OCI-LY3 (cell line): ENCODE results near the gene PTPRD.

Source experiments
- H2AFZ ChIP-seq: fragments of 200-600, 300-600 bp; shearing (Covaris generic); 2 replicates; pipeline ENCODE4 v1.6.0; 2014; ENCODE audit warnings: antibody characterized with exemption, low read depth, low read length
- H3K27ac ChIP-seq: fragments of 200-600, 300-600 bp; sonication (generic); 2 replicates; pipeline ENCODE4 v1.5.1; 2014; ENCODE audit warnings: mild to moderate bottlenecking, low read length, moderate library complexity, mixed read lengths
- H3K27me3 ChIP-seq: fragments of 200-600, 300-600 bp; sonication (generic); 2 replicates; pipeline ENCODE4 v1.6.1; 2014; ENCODE audit warnings: low read depth, low read length, mixed read lengths
- H3K36me3 ChIP-seq: fragments of 200-600, 300-600 bp; sonication (generic); replicated peaks from 2 replicates; pipeline ENCODE3; 2014; ENCODE audit warnings: low read depth, low read length, mixed read lengths
- H3K4me1 ChIP-seq: fragments of 300-600, 200-600 bp; sonication (generic); 2 replicates; pipeline ENCODE4 v1.6.1; 2014; ENCODE audit warnings: low read length, mixed read lengths
- H3K4me2 ChIP-seq: fragments of 200-600, 300-600 bp; sonication (generic); 2 replicates; pipeline ENCODE4 v1.6.1; 2014; ENCODE audit warnings: low read length, mixed read lengths
- H3K4me3 ChIP-seq: fragments of 300-600, 200-600 bp; sonication (generic); 2 replicates; pipeline ENCODE4 v1.5.1; 2014; ENCODE audit warnings: antibody characterized with exemption, mild to moderate bottlenecking, low read length, moderate library complexity
- H3K79me2 ChIP-seq: fragments of 300-600, 200-600 bp; shearing (Covaris generic); 2 replicates; pipeline ENCODE4 v1.6.1; 2014; ENCODE audit warnings: mild to moderate bottlenecking, low read length, mixed read lengths
- H3K9ac ChIP-seq: fragments of 300-600, 200-600 bp; shearing (Covaris generic); 2 replicates; pipeline ENCODE4 v1.6.0; 2014; ENCODE audit warnings: mild to moderate bottlenecking, low read length, moderate library complexity
- H3K9me3 ChIP-seq: fragments of 200-600, 300-600 bp; shearing (Covaris generic); 2 replicates; pipeline ENCODE4 v1.6.1; 2014; ENCODE audit warnings: low read length, mixed read lengths; ENCODE audit not compliant: insufficient read depth
- H4K20me1 ChIP-seq: fragments of 200-600, 300-600 bp; sonication (generic); 2 replicates; pipeline ENCODE4 v1.6.1; 2016; ENCODE audit warnings: low read length, mixed read lengths; ENCODE audit not compliant: insufficient read depth
- CTCF ChIP-seq: fragments of 200-600, 300-600 bp; sonication (generic); IDR thresholded peaks from 2 replicates; pipeline ENCODE4 v1.5.1; 2014; ENCODE audit warnings: antibody characterized with exemption, low read length, low read depth
- EZH2phosphoT487 ChIP-seq: fragments of 200-600 bp; shearing (Covaris generic); IDR thresholded peaks from 2 replicates; pipeline ENCODE4 v1.6.1; 2018; ENCODE audit warnings: antibody characterized with exemption, mixed run types, low read depth

PTPRD gene

GRCh38 chr9:8309258-8309657 is 2303.5 kb downstream of the PTPRD start:
- no peak overlapping the region for H3K9ac ChIP-seq
- H2AFZ ChIP-seq, result no peak overlapping the region
- H3K4me1 ChIP-seq, result no peaks in the 10 kb centered on the region
- no peak overlapping the region for H3K4me3 ChIP-seq
- TF ChIP-seq CTCF, result no peak
- no peaks in the 10 kb centered on the region for H3K27me3 ChIP-seq
- H3K9me3 ChIP-seq, result no peaks in the 10 kb centered on the region; the same call in 1 of the 2 replicates
- H4K20me1 ChIP-seq, result no peaks in the 10 kb centered on the region
- no peaks in the 10 kb centered on the region for H3K79me2 ChIP-seq
- no peak overlapping the region for H3K27ac ChIP-seq
- no peak overlapping the region for H3K4me2 ChIP-seq
- no peaks in the 10 kb centered on the region for H3K36me3 ChIP-seq

- TF ChIP-seq CTCF (no peak), EZH2phosphoT487 (no peak)
- no peaks in the 10 kb centered on the region for H3K9me3 ChIP-seq
Measured at GRCh38 chr9:8304720-8305119, 2308.1 kb downstream of the PTPRD start.

GRCh38 chr9:8301296-8301695 is 2311.5 kb downstream of the PTPRD start:
- Histone ChIP-seq H3K4me1 (no peaks in the 10 kb centered on the region), H4K20me1 (no peaks in the 10 kb centered on the region), H3K4me3 (no peak overlapping the region), H2AFZ (no peak overlapping the region), H3K36me3 (no peaks in the 10 kb centered on the region), H3K27ac (no peak overlapping the region), H3K9ac (no peak overlapping the region), H3K27me3 (no peaks in the 10 kb centered on the region), H3K79me2 (no peaks in the 10 kb centered on the region), H3K4me2 (no peak overlapping the region), H3K9me3 (no peaks in the 10 kb centered on the region)
- TF ChIP-seq CTCF (no peak), EZH2phosphoT487 (no peak)

More at GRCh38 chr9:8304720-8305119, 2308.1 kb downstream of the PTPRD start:
- no peaks in the 10 kb centered on the region for H3K36me3 ChIP-seq
- no peaks in the 10 kb centered on the region for H3K4me1 ChIP-seq
- H2AFZ ChIP-seq, result no peak overlapping the region
- no peak overlapping the region for H3K4me3 ChIP-seq
- no peak overlapping the region for H3K27ac ChIP-seq
- no peaks in the 10 kb centered on the region for H3K27me3 ChIP-seq
- H3K9ac ChIP-seq, result no peak overlapping the region
- no peak overlapping the region for H3K4me2 ChIP-seq
- H3K79me2 ChIP-seq, result no peaks in the 10 kb centered on the region
- no peaks in the 10 kb centered on the region for H4K20me1 ChIP-seq

GRCh38 chr9:8297047-8297446 is 2315.8 kb downstream of the PTPRD start:
- Histone ChIP-seq H3K27me3 (no peaks in the 10 kb centered on the region), H3K4me1 (no peaks in the 10 kb centered on the region), H4K20me1 (no peaks in the 10 kb centered on the region), H3K36me3 (no peaks in the 10 kb centered on the region), H3K9me3 (no peaks in the 10 kb centered on the region), H3K4me3 (no peak overlapping the region), H3K9ac (no peak overlapping the region), H3K27ac (no peak overlapping the region), H3K4me2 (no peak overlapping the region), H3K79me2 (no peaks in the 10 kb centered on the region), H2AFZ (no peak overlapping the region)
- TF ChIP-seq EZH2phosphoT487 (no peak), CTCF (no peak)
